GM12878 (cell line): Measurements from ENCODE around the gene SIGLEC11. TPM values are rescaled to one million over a fixed set of nuclear protein-coding genes. Genes with fewer than 3 reads are reported as not detected.

Experiments
- ASH2L ChIP-seq: fragments of 300-600, 200-600 bp; sonication (generic); IDR thresholded peaks from 2 replicates; pipeline ENCODE4 v1.6.1; 2017; ENCODE audit warnings: low read depth, mild to moderate bottlenecking, borderline replicate concordance
- CHD2 ChIP-seq: IDR thresholded peaks from 2 replicates; pipeline ENCODE4 v1.6.1; 2011; ENCODE audit warnings: low read depth, low read length, improper control_type of control experiment, borderline replicate concordance
- DPF2 ChIP-seq: fragments of 450-650 bp; IDR thresholded peaks from 2 replicates; pipeline ENCODE4 v1.6.1; 2017; ENCODE audit warnings: mild to moderate bottlenecking
- E2F8 ChIP-seq: fragments of 450-650 bp; IDR thresholded peaks from 2 replicates; pipeline ENCODE4 v1.6.1; 2018; ENCODE audit warnings: mild to moderate bottlenecking, low read depth, moderate library complexity; ENCODE audit not compliant: partially characterized antibody
- EGR1 ChIP-seq, 2 experiments: IDR thresholded peaks; 1 replicate in 1 of 2; 2 replicates in 1 of 2; pipeline ENCODE4 v1.6.1; 2011 to 2012; ENCODE audit warnings: low read depth in 2 of 2, low read length in 2 of 2, borderline replicate concordance in 1 of 2, mild to moderate bottlenecking in 1 of 2, moderate library complexity in 1 of 2
- FOS ChIP-seq: IDR thresholded peaks from 3 replicates; pipeline ENCODE4 v1.6.1; 2011; ENCODE audit warnings: borderline replicate concordance; ENCODE audit not compliant: insufficient read length; ENCODE audit errors: extremely low read depth
- JUND ChIP-seq: IDR thresholded peaks from 2 replicates; pipeline ENCODE4 v1.6.1; 2012; ENCODE audit warnings: low read depth, mild to moderate bottlenecking, low read length, improper control_type of control experiment, moderate library complexity
- MTA3 ChIP-seq: IDR thresholded peaks from 2 replicates; pipeline ENCODE4 v1.6.1; 2012; ENCODE audit warnings: low read length, inconsistent platforms, borderline replicate concordance
- NBN ChIP-seq: fragments of 450-650 bp; IDR thresholded peaks from 2 replicates; pipeline ENCODE4 v1.6.1; 2016
- RAD51 ChIP-seq: fragments of 450-650 bp; IDR thresholded peaks from 2 replicates; pipeline ENCODE4 v1.6.1; 2016; ENCODE audit warnings: moderate library complexity, mild to moderate bottlenecking, inconsistent platforms
- SMAD1 ChIP-seq: fragments of 450-650 bp; IDR thresholded peaks from 2 replicates; pipeline ENCODE4 v1.6.1; 2018; ENCODE audit warnings: mild to moderate bottlenecking, low read depth; ENCODE audit not compliant: partially characterized antibody
- SMC3 ChIP-seq: IDR thresholded peaks from 2 replicates; pipeline ENCODE4 v1.6.1; 2011; ENCODE audit warnings: low read length, improper control_type of control experiment, borderline replicate concordance
- SP1 ChIP-seq: IDR thresholded peaks from one replicate; pipeline ENCODE4 v1.6.1; 2011; ENCODE audit warnings: low read depth, low read length
- SREBF2 ChIP-seq: IDR thresholded peaks from 2 replicates; pipeline ENCODE4 v1.6.1; 2012; ENCODE audit warnings: mild to moderate bottlenecking, low read length
- polyA plus RNA-seq, 11 experiments: library from polyadenylated mRNA; depleted of rRNA in 4 of 11; unstranded in 6 of 11; stranded (reverse) in 5 of 11; fragments of >200 nt; fragmentation: Nextera tagmentation in 4 of 11; fragmentation: Illumina TruSeq in 1 of 11; extraction: Ambion mirVana in 4 of 11; extraction: Trizol in 1 of 11; gene quantifications; 1 replicate in 1 of 11; 2 replicates in 10 of 11; pipeline versions ENCODE4 v1.2.1 to v1.2.3, GENCODE V29; 2011 to 2016; ENCODE audit warnings: inconsistent platforms in 2 of 11, missing spikeins in 2 of 11, low read depth in 1 of 11
- total RNA-seq, 4 experiments: library from RNA; depleted of rRNA in 3 of 4; stranded (reverse); fragments of >200 nt in 3 of 4; fragmentation: Illumina TruSeq in 1 of 4; extraction: Trizol in 1 of 4; gene quantifications; 2 replicates each; pipeline versions ENCODE4 v1.2.1 to v1.2.3, GENCODE V29; 2013 to 2021
- TF ChIP-seq, protein P1 (sequence below): IDR thresholded peaks from 2 replicates; pipeline ENCODE4 v1.6.1; 2011; ENCODE audit warnings: borderline replicate concordance, low read depth, mild to moderate bottlenecking, moderate library complexity, mixed read lengths, low read length; ENCODE audit not compliant: insufficient read depth; ENCODE audit errors: extremely low read length
- TF ChIP-seq, protein P2 (sequence below): fragments of 450-650 bp; formaldehyde crosslinking; IDR thresholded peaks from 2 replicates; pipeline ENCODE4 v1.4.0; 2020; ENCODE audit warnings: mild to moderate bottlenecking, moderate library complexity
- TF ChIP-seq, protein P3 (sequence below): IDR thresholded peaks from 2 replicates; pipeline ENCODE4 v1.6.1; 2012; ENCODE audit warnings: low read depth, low read length, improper control_type of control experiment
- TF ChIP-seq, protein P4 (sequence below): fragments of 450-650 bp; IDR thresholded peaks from 2 replicates; pipeline ENCODE4 v1.6.1; 2017; ENCODE audit warnings: antibody characterized with exemption, mild to moderate bottlenecking, moderate library complexity

Gene SIGLEC11
- total and polyA plus RNA-seq, 10 of the 15 experiments (the other 5 are each of a cell fraction or from before 2014, with no cell fraction given) = not detected

- TF ChIP-seq MTA3 = 0 out of 2 replicates have a peak, but pooled peaks have one; percentile 26
- TF ChIP-seq RAD51 = no peak
- TF ChIP-seq, protein P1, sequence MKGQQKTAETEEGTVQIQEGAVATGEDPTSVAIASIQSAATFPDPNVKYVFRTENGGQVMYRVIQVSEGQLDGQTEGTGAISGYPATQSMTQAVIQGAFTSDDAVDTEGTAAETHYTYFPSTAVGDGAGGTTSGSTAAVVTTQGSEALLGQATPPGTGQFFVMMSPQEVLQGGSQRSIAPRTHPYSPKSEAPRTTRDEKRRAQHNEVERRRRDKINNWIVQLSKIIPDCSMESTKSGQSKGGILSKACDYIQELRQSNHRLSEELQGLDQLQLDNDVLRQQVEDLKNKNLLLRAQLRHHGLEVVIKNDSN = no peak
- TF ChIP-seq SMAD1 = no peak
- no peak for TF ChIP-seq NBN
- no peak for TF ChIP-seq SMC3
- no peak for TF ChIP-seq JUND
- TF ChIP-seq DPF2 = no peak
- TF ChIP-seq, protein P2, sequence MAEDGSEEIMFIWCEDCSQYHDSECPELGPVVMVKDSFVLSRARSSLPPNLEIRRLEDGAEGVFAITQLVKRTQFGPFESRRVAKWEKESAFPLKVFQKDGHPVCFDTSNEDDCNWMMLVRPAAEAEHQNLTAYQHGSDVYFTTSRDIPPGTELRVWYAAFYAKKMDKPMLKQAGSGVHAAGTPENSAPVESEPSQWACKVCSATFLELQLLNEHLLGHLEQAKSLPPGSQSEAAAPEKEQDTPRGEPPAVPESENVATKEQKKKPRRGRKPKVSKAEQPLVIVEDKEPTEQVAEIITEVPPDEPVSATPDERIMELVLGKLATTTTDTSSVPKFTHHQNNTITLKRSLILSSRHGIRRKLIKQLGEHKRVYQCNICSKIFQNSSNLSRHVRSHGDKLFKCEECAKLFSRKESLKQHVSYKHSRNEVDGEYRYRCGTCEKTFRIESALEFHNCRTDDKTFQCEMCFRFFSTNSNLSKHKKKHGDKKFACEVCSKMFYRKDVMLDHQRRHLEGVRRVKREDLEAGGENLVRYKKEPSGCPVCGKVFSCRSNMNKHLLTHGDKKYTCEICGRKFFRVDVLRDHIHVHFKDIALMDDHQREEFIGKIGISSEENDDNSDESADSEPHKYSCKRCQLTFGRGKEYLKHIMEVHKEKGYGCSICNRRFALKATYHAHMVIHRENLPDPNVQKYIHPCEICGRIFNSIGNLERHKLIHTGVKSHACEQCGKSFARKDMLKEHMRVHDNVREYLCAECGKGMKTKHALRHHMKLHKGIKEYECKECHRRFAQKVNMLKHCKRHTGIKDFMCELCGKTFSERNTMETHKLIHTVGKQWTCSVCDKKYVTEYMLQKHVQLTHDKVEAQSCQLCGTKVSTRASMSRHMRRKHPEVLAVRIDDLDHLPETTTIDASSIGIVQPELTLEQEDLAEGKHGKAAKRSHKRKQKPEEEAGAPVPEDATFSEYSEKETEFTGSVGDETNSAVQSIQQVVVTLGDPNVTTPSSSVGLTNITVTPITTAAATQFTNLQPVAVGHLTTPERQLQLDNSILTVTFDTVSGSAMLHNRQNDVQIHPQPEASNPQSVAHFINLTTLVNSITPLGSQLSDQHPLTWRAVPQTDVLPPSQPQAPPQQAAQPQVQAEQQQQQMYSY (CRISPR knock-in tag) = no peak
- TF ChIP-seq, protein P3, sequence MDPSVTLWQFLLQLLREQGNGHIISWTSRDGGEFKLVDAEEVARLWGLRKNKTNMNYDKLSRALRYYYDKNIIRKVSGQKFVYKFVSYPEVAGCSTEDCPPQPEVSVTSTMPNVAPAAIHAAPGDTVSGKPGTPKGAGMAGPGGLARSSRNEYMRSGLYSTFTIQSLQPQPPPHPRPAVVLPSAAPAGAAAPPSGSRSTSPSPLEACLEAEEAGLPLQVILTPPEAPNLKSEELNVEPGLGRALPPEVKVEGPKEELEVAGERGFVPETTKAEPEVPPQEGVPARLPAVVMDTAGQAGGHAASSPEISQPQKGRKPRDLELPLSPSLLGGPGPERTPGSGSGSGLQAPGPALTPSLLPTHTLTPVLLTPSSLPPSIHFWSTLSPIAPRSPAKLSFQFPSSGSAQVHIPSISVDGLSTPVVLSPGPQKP = no peak
- no peak for TF ChIP-seq E2F8
- TF ChIP-seq ASH2L = no peak
- TF ChIP-seq, protein P4, sequence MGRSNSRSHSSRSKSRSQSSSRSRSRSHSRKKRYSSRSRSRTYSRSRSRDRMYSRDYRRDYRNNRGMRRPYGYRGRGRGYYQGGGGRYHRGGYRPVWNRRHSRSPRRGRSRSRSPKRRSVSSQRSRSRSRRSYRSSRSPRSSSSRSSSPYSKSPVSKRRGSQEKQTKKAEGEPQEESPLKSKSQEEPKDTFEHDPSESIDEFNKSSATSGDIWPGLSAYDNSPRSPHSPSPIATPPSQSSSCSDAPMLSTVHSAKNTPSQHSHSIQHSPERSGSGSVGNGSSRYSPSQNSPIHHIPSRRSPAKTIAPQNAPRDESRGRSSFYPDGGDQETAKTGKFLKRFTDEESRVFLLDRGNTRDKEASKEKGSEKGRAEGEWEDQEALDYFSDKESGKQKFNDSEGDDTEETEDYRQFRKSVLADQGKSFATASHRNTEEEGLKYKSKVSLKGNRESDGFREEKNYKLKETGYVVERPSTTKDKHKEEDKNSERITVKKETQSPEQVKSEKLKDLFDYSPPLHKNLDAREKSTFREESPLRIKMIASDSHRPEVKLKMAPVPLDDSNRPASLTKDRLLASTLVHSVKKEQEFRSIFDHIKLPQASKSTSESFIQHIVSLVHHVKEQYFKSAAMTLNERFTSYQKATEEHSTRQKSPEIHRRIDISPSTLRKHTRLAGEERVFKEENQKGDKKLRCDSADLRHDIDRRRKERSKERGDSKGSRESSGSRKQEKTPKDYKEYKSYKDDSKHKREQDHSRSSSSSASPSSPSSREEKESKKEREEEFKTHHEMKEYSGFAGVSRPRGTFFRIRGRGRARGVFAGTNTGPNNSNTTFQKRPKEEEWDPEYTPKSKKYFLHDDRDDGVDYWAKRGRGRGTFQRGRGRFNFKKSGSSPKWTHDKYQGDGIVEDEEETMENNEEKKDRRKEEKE = no peak
- no peak for TF ChIP-seq EGR1 (IDR thresholded peaks at IDR 0.05; ENCODE audit: borderline replicate concordance in 1 of 2, low read depth in 2 of 2, low read length in 2 of 2)
- TF ChIP-seq FOS = no peak
- TF ChIP-seq SP1 = no peak
- TF ChIP-seq CHD2 = no peak
- TF ChIP-seq SREBF2 = no peak
Measured at GRCh38 chr19:49907745-49908446, 53.1 kb downstream of the SIGLEC11 start (continued).
